GM12873 (cell line): ENCODE results near the gene GCN1.

Experiments used
- TF ChIP-seq, protein P1 (sequence below): IDR thresholded peaks from 2 replicates; pipeline ENCODE4 v1.5.1; 2012; ENCODE audit warnings: low read depth, mild to moderate bottlenecking, moderate library complexity, low read length, control low read depth; ENCODE audit not compliant: insufficient read depth; ENCODE audit errors: missing control alignments

GCN1 gene

DNA sequence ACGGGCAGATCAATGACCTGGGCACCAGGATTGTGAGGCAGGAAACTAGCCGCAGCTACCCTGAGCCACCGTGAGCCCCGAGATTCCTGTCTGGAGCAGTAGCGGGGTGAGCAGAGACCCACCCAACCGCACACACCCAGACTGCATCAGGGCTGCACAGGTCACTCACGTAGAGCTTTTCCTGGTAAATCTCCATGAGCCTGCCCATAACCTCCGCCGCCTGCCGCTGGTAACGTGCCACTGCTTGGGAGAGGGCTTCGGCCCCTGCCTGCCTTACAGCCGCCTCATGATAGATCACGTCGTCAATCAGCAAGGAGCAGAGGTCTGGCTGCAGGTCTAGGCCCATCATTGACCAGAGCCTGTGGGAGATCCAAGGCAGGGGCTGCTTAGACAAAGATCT lies 39.4 kb downstream of the GCN1 start:
- TF ChIP-seq, protein P1, sequence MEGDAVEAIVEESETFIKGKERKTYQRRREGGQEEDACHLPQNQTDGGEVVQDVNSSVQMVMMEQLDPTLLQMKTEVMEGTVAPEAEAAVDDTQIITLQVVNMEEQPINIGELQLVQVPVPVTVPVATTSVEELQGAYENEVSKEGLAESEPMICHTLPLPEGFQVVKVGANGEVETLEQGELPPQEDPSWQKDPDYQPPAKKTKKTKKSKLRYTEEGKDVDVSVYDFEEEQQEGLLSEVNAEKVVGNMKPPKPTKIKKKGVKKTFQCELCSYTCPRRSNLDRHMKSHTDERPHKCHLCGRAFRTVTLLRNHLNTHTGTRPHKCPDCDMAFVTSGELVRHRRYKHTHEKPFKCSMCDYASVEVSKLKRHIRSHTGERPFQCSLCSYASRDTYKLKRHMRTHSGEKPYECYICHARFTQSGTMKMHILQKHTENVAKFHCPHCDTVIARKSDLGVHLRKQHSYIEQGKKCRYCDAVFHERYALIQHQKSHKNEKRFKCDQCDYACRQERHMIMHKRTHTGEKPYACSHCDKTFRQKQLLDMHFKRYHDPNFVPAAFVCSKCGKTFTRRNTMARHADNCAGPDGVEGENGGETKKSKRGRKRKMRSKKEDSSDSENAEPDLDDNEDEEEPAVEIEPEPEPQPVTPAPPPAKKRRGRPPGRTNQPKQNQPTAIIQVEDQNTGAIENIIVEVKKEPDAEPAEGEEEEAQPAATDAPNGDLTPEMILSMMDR: no peak

DNA sequence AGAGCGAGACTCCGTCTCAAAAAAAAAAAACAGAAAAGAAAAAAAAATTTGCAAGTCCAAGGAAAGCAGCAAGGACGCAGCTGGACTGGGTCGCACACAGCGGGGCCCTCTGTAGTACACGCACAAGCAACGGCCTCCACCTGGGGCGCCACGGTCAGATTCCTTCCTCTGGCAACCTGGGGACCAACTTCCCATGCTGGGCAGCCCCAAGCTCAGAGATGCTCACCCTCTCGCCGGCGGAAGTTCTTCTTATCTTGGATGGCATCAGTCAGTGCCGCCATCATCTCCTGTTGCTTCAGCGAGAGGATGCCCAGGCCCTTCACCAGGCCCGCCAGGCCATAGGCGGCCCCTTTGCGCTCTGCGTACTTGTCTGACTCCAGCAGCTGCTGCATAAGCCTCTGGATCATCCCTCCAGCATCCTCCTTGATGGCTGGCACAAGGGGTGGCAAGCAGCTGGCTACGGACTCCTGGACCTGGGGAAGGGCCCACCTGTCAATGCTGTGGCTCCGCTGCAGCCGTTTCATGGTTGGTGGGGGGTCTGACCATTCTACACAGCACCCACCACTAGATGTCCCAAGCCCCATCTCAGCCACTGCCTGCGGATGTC lies 43.5 kb downstream of the GCN1 start:
- TF ChIP-seq, protein P1: no peak

DNA sequence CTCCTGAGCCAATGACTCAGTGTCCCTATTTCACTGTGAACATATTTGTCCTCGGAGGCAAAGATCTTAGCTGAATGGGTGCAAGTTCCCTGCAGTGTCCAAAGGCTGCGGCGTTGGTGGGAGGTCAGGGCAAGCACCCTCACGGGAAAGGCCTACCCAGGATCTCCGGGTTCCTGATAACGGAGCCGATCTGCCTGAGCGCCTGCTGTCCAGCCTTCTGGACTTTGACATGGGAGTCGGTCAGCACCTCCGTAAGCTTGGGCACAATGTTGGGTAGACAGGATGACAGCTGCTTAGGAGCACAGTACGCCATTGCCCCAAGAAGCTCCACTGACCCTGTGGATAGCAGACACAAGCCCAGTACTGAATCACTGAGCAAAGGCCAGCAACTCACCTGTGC lies 46.5 kb downstream of the GCN1 start:
- TF ChIP-seq, protein P1: no peak

DNA sequence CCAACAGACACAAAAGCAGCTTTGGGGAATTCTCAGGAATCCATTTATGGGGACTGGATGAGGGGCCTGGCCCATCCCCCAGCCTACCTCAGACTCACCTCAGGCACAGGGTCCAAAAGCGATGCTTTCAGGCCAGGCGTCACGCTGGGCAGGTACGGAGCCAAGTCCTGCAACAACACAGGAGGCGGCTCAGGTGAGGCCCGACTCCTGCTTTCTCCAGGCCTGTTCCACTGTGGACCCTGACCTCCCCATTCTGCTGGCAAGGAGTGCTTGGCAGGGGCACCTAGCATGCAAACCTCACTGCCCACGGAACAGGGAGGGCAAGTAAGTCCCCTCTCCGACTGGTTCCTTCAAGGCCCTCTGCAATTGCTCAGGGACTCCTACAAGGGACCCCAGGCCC lies 49.4 kb downstream of the GCN1 start:
- TF ChIP-seq, protein P1: no peak

DNA sequence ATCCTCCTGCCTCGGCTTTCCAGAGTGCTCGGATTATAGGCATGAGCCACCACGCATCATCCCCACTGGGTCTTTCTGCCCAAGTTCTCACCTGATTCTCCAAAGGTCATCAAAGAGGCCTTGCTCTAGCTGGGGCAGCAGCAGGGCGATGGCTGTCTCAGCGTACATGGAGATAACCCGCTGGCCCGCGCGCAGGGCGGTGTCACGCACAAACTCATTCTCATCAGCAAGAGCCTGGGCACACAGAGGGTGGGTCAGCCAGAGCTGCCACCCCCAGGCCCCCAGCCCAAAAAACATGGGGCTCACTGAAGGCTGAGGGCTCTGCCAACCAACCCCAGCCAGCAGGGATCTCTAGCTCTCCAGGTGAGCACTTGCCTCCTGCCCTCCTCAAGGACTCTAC lies 50.3 kb downstream of the GCN1 start:
- TF ChIP-seq, protein P1: no peak

DNA sequence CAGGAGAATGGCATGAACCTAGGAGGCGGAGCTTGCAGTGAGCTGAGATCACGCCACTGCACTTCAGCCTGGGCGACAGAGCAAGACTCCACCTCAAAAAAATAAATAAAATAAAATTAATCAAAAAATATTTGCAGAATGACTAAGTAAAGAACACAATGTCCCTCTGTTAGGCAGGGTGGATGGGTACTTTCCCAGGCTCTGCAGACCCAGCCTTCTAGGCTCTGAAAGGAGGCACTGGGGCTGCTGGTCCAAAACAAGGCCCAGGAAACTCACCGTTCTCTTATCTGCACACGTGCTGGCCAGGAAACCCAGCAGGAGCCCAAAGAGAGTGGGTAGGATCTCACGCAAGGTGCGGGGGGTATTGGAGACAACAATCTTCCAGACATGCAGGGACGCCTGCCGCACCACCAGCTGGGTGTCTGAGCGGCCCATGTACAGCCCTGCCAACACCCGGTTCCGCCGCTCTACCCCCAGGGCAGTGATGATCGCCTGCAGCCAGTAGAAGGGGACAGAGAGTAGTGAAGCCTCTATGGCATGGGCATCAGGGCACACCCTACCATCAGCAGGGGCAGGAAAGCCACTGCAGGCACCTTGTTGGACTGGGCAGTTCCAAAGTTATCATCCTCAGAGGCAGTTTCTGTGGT lies 52.2 kb downstream of the GCN1 start:
- TF ChIP-seq, protein P1: no peak

DNA sequence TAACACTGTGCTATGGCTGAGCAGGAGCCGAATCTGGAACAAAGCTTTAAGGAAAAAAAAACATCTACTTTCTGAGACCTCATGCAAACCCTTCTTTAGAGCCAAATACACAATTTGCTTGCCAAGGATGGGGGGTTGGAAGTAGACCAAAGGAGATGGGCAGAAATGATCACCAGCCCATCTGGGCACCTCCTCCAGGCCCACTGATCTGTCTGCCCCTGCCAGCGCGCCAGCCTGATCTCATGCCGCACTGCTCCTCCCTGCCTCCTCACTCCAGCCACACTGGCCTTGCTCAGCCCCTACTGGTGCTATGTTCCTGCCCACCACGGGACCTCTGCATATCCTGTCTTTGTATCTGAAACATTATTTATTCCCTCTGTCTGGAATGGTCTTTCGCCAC lies 53.2 kb downstream of the GCN1 start:
- TF ChIP-seq, protein P1: no peak
